ENCODE results near the gene ZCCHC7. TPM values are rescaled to one million over a fixed set of nuclear protein-coding genes. Genes with fewer than 3 reads are reported as not detected.

ZCCHC7 gene
- total RNA-seq = 13.9 and 16.2 TPM in 2 replicates

GRCh38 chr9:37119907-37120842 lies at the start of gene ZCCHC7:
Gene ZCCHC7 (plus strand): TSS chr9:37120574.

Other genes starting within 250 kb of the ZCCHC7 start
- not detected in 2 replicates for gene PAX5, start 86.3 kb upstream of the ZCCHC7 start, total RNA-seq